GM19468 (cell line): ENCODE measurements around the gene AKAIN1.

Experiments
- ATAC-seq: cut with Tn5 transposase; IDR thresholded peaks from one replicate; pipeline ENCODE4 v1.9.1; 2021; ENCODE audit warnings: mild to moderate bottlenecking, moderate library complexity, moderate number of reproducible peaks; ENCODE audit not compliant: unreplicated experiment; ENCODE audit errors: extremely low read depth

The AKAIN1 gene, protein sequence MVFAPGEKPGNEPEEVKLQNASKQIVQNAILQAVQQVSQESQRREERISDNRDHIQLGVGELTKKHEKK

GRCh38 chr18:5197032-5197434, at the start of gene AKAIN1:
Gene AKAIN1, minus strand, starts transcription at chr18:5197257. Its CDS starts 204 bp downstream, at chr18:5197053.
- ATAC-seq: no peak

GRCh38 chr18:5244941-5245340, 47.9 kb upstream of the AKAIN1 start:
- no peak for ATAC-seq

DNA sequence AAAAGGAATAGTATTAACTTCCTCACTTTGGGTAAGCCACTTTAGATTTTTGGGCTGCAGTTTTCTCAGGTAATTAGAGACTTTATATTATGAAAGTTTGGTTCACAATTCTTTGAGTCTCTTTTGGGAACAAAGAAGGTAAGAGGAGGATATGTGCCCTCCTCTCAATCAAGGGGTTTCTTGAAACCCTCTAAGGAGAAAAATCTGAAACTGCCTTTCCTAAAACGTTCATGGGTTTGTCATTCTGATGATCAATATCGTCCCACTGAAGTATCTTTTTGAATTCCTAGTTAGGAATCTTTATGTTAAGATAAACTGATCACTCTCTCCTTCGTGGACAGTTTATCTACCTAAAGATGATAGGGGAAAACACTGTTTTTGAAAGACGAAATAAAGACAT, 42.4 kb upstream of the AKAIN1 start:
- no peak for ATAC-seq

- peak; percentile 4 for ATAC-seq
Observed at GRCh38 chr18:5238371-5238976, 41.4 kb upstream of the AKAIN1 start.

- ATAC-seq: peak; percentile 83
Observed at GRCh38 chr18:5237723-5238370, 40.8 kb upstream of the AKAIN1 start.

DNA sequence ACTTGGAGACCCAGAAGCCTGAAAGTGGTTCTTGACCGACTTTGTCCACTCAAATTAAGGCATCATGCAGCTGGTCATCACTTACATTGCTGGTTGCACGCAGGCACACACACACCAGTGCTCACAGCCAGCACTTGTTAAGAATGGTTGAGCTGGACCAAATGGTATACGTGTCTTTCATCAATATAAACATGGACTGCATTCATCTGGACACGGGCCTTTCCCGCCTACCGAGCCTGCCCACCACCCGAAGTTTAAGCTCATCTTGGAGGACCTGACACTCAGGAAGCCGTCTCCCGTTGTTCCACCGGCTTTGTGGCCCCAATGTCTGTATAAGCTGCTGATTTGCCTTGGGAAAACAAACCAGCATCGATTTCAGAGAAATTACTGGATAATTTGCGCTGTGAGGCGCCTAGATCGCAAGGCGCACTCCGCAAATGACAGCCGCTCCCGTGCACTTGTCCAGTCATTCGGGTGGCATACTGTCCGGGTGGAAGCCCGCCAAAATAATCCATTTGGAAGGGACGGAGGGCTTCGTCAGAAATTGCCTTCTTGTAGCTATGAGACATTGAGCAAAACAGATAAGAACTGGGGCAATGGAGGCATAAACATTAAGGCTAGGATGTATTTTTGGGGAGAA, 40.1 kb upstream of the AKAIN1 start:
- ATAC-seq: no peak

DNA sequence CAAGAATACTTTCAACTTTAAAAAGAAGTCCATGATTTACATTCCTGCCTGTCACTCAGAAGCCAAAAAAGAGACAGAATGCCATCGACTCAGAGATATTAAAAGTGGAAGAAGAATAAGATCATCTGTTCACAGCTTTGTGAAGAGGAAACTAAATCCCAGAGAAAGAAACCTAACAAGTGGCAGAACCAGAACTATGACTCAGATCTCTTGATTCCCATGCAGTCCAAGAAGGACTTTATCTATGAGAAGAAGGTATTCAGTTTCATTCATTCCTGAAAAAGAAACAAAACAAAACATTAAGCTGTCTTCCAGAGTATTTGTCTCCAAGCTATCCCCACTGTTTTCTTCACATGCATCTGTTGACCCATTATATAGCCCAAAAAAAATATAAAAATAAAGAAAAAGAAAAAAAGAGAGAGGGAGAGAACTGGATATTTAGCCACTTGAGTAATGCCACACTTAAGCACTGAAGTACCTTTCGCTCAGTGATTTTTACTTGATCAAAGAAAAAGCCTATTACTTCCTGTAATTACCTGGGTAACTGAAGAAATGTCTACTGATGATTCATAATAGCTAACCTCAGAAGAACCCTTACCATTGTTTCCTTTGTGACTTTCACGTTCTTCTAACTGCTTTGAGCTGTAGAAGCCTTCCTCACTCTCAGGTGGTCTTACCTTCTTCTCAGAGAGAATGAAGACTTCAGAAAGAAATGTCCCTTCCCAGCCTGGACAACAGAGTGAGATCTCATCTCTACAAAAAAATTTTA, 17.7 kb upstream of the AKAIN1 start:
- no peak for ATAC-seq

GRCh38 chr18:5207471-5208150, 10.6 kb upstream of the AKAIN1 start:
- ATAC-seq: no peak

DNA sequence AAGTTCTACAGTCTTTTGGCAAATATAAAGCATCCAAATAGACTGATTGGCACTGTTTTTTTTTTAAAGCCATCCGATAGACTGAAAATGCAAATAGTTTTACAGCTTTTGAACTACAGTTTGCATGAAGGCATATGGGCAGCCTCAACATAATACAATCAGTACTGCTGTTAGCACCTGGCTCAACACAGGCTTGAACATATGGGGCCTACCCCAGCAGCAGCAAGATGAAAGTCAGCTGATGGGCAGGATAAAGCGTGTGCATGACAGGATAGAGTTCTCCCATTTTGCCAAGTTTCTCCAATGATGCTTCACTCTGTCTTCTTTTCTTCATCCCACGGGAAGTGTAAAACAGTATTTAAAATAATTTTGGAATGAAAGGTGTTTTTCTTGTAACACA, 1.3 kb upstream of the AKAIN1 start:
- no peak for ATAC-seq

GRCh38 chr18:5197461-5197860, 404 bp upstream of the AKAIN1 start:
- no peak for ATAC-seq

GRCh38 chr18:5196253-5197031, 615 bp downstream of the AKAIN1 start:
- no peak for ATAC-seq

GRCh38 chr18:5195656-5196055, 1.4 kb downstream of the AKAIN1 start:
- no peak for ATAC-seq

GRCh38 chr18:5180254-5180653, 16.8 kb downstream of the AKAIN1 start:
- no peak for ATAC-seq

- ATAC-seq: no peak
Observed at GRCh38 chr18:5178519-5178918, 18.5 kb downstream of the AKAIN1 start.

GRCh38 chr18:5175378-5175777, 21.7 kb downstream of the AKAIN1 start:
- ATAC-seq: peak; percentile 74

- ATAC-seq: no peak
Observed at GRCh38 chr18:5173646-5174045, 23.4 kb downstream of the AKAIN1 start.

GRCh38 chr18:5173236-5173635, 23.8 kb downstream of the AKAIN1 start:
- no peak for ATAC-seq

DNA sequence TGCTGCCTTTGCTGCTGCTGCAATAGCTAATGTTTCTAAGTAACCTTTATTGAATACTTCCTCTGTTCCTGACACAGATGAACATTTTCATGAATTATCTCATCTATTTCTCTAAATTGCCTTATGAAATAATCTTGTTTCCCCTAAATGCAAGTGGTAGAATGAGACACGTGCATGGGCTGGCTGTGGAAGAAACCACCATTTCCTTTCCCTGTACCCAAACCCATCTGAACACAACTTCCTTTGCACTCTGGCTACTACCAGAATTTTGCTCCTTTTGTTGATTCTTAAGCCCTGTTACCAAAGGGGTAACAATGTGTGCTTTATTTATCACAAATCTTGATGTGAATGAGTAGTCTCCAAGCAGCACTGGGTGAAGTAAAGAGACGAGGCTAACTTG, 29.2 kb downstream of the AKAIN1 start:
- no peak for ATAC-seq

DNA sequence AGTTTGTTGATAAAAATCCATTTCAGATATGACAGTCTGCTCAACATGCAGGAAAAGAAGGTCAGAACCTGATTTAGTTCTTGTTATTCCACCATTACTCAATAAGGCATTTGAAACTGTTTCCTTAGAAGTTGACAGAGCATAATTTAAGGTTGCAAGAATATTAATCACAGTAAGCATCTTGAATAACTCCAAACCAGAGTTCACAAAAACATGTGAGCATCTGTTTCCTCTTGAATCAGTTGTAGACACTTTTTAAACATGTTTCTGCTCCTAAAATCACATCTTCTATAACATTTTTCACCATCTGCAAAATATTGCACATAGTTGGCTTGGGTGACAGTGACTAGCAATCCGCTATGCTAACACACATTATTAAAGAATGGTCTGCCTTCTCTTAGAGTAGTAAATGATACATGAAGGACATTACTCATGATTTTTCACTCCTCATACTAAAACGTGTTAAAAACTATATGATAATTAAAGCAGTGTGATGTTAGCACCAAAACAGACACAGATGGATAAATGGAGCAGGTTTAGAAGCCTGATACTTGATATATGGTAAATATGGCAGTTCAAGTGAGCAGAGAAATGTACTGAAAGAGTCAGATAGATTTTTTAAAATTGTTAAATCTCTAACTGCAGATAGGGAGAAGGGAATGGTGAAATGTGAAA, 30.3 kb downstream of the AKAIN1 start:
- no peak for ATAC-seq
